SW 1271 (cell line): ENCODE data around the gene AQP6.

Experiments used
- DNase-seq, 2 experiments: peaks; one replicate each; lab custom pipeline; 2025; lab: John Stamatoyannopoulos, UW

The AQP6 gene

GRCh38 chr12:49998453-49998852 is 25.7 kb downstream of the AQP6 start:
- DNase-seq = no peak

DNA sequence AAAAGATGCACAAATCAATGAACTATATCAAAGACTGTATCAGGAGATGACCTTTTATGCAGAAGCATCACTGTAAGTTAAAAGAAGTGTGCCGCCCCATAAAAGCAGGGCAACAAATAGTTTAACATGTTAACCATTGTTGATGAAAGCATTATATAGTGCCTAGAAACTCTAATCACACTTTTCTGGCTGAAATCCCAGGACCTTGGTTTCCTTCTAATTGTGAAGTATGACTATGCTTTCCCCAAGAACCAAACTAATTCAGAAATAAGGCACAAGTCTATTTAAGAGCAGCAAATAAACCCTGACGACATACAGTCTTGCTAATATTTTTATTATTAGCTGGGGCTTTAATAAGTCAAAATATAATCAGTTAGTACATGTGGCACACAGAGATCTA is 30.8 kb downstream of the AQP6 start:
- no peak for DNase-seq

DNA sequence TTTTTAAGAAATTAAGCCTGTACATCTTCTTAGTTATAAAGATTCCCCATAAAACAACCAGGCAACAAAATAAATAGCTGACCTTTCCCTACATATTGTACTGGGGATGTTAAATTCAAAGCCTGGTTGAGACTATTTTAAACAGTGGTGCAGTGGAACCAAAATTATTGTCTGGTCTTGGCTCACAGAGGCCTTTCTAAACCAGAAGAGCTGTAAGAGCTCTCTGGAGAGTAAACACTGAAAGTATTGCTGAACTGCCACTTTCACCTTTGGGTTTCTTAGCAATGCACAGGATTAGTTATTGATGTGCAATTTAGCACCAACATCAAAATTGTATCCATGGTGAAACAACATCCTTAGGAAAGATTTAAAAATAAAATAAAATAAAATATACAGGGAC is 31.9 kb downstream of the AQP6 start:
- DNase-seq = no peak

DNA sequence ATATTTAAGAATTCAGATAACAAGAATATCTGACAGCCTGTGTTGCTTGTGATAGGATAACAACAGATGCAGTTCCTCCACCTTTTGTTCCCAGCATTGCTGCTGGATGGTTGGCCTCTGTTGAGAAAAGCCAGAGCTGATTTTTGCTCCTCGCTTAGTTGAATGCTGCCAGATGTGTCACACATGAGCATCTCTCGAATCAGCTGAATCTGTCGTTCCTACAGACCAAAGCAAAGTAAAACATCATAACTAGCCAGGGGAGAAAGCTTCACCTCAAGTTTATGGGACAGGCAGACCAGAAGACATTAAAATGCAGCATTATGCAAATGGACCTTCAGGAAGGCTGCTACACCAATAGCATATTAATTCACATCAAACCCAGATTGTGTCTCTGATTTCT is 32.4 kb downstream of the AQP6 start:
- no peak for DNase-seq

DNA sequence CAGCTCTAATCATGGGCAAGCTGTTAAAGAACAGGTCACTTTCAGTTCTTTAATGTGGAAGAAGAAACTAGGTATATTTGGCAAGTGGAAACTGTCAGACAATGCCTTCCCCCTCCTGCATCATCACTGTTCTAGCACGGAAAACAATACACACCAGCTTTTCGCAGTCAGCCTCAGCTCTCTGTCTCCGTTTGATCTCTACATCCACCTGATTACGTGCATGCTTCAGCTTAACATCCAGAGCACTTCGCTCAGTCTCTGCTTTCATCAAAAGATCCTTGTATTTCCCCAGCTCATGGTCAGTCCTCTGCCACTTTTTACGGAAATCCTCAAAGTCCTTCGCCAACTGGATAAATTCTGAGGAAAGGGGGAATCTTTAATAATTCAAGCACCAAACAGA is 33.5 kb downstream of the AQP6 start:
- DNase-seq = no peak

DNA sequence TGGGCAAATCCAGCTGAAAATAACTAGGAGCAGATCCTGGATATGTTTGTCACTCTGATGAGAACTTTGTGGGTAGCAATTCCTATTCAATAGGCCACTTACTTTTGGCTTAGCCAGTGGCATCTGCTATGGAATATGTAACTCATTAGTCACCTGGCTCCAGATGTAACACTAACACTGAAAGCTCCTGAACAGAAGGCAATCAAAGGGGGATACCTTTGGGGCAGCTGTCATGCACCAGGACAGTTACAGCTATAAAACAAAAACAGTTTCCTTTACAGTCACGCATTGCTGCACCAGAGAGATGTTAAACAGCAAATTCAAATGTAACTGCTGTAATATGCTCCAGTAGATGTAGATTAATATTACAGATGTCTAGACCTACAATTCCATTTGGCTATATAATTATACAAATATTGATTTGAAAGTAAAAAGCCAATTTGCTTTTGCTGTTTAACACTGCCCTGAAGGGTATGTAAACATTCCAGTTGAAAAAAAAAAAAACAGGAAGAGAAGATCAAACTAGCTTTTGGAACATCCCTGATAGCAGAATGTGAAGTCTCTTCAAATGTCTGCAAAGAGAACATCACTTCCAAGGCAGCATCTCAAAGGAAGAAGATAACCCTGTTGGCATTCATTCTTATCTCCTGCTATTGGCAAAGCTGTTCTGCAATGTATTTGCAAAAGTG is 34.2 kb downstream of the AQP6 start:
- peak in 1 of 2 experiments; percentile 38 for DNase-seq

- no peak for DNase-seq
Measured at GRCh38 chr12:50013361-50014147, 40.8 kb downstream of the AQP6 start.

GRCh38 chr12:50014342-50014741 is 41.6 kb downstream of the AQP6 start:
- no peak for DNase-seq

GRCh38 chr12:50016501-50017475 is 44.0 kb downstream of the AQP6 start:
- no peak for DNase-seq

DNA sequence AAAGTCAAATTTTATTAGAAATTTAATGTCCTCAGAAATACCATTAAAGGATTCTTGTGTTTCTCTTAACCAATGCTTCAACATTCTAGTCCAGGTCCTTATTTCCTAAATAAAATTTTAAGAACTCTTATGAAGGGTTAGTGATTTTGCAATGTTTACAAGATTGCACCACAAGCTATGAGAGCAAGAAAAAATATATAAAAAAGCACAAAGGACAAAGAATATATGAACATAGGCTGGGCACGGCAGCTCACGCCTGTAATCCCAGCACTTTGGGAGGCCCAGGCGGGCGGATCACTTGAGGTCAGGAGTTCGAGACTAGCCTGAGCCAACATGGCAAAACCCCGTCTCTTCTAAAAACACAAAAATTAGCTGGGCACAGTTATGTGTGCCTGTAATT is 44.9 kb downstream of the AQP6 start:
- DNase-seq = no peak

DNA sequence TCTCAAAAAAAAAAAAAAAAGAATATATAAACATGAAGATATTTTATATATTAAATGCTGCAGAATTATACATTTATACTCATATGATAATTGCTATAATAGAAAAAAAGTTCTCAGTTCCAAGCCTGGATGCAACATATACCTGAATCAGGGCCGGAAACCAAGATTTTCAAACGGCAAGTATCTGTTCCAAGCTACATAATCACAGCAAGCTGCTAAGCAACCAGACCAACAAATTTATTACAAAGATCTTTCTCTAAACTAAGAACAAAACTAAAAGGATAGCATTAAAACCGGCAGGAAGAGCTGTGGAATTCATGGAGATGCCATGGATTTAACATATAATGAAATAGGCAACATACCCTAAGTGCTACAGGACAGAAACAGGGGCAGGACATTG is 45.4 kb downstream of the AQP6 start:
- DNase-seq = no peak

GRCh38 chr12:50018968-50019367 is 46.2 kb downstream of the AQP6 start:
- DNase-seq = no peak

GRCh38 chr12:50019524-50019923 is 46.8 kb downstream of the AQP6 start:
- DNase-seq = no peak

DNA sequence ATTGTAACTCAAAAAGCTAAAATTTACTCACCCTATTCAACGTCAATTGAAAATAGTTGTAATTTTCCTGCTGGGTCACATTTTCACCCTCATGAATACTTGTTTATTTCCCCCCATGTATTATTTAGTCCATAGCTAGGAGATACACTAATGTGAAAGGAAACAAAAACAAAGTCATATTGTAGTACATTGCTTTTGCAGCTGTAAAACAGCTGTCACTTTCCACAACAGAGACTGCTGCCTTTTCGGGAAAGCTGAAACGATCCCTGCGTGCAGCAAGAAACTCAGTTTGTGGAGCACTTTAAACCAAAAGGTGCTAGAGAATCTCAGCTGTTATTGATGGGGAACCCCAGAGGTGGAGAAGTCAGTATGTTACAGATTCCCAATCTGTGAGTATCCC is 48.3 kb downstream of the AQP6 start:
- no peak for DNase-seq

DNA sequence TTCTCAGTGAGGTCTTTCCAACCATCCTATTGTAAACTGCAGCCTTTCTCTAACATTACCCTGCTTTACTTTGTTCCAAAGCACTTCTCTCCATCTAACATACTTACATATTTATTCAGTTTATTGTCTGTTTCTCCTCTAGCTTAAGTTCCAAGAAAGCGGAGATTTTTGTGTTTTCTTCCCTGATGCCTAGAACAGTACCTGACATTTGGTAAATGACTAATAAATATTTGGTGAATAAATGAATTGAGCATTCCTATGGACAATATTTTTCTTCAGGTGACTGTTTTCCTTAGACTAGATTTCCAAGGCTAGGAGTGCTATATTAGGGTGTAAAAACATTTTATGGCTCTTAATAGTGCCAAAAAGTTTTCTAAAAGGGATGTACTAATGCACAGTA is 50.2 kb downstream of the AQP6 start:
- no peak for DNase-seq

DNA sequence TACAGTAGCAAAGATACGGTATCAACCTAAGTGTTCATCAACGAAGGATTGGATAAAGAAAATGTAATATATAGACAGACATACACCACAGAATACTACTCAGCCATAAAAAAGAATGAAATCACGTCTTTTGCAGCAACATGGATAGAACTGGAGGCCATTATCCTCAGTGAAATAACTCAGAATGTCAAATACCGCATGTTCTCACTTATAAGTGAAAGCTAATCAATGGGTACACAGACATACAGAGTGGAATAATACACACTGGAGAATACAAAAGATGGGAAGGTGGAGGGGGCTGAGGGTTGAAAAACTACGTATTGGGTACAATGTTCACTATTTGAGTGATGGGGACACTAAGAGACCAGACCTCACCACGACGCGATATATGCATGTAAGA is 51.5 kb downstream of the AQP6 start:
- no peak for DNase-seq

GRCh38 chr12:50024805-50025186 is 52.0 kb downstream of the AQP6 start:
- DNase-seq = no peak

GRCh38 chr12:50025187-50026059 is 52.7 kb downstream of the AQP6 start, which contains the start of gene RACGAP1:
RACGAP1 (minus strand) TSS chr12:50025494; CDS start chr12:50016715, 8,779 bp downstream.
- DNase-seq = peak; percentile 97

GRCh38 chr12:50026691-50027090 is 53.9 kb downstream of the AQP6 start:
- no peak for DNase-seq
